Femur (tissue), 1 donor: ENCODE results near the gene MAP4K3.

ENCODE experiments used
- DNase-seq: peaks from one replicate; pipeline ENCODE4 v3.0.0-alpha.2; 2017

Gene MAP4K3

DNA sequence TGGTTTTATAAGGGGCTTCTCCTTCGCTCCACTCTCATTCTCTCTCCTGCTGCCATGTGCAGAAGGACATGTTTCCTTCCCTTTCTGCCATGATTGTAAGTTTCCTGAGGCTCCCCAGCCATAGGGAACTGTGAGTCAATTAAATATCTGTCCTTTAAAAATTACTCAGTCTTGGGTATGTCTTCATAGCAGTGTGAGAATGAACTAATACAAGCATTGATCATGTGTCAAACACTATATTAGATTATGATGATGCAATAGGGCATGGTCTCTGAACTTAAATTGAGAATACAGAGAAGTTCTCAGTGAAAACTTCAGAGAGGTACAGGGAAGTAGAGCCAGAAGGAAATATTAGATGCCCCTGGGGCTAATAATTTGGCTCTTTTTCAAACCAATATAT is 5.9 kb upstream of the MAP4K3 start:
- DNase-seq = no peak

DNA sequence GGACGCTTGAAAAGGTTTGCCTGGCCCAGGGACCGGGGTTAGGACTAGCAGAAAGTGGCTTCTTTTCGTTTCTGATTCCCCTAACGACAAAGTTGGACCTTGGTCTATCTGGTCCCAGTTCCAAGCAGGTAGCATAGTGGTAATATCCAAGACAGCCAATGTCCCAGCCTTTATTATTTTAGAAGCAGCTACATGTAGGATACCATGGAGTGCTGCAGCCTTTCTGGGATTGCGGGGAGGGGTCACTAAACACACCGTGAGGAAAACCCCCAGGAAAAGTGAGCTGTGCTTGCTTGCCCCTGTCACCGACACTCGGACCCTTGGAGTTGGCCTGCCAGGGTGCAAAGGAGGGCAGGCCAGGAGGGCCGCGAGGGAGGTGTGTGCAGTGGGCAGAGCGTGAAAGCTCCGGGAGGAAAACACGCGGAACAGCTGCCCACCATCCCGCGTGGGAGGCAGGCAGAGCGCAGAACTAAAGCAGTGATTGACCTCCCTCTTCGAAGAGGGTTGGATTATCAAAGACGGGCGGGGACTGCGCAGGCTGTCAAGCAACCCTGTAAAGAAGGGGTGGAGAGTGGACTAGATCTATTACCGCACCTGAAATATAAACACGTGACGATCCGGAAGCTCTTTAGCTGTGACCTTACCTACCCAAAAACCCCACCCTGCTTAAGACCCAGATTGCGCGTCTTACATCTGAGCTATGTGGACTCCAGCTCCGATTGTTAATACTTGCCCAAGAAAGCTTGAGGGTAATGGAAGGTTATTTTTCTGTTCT is 624 bp upstream of the MAP4K3 start:
- peak; percentile 44 for DNase-seq

DNA sequence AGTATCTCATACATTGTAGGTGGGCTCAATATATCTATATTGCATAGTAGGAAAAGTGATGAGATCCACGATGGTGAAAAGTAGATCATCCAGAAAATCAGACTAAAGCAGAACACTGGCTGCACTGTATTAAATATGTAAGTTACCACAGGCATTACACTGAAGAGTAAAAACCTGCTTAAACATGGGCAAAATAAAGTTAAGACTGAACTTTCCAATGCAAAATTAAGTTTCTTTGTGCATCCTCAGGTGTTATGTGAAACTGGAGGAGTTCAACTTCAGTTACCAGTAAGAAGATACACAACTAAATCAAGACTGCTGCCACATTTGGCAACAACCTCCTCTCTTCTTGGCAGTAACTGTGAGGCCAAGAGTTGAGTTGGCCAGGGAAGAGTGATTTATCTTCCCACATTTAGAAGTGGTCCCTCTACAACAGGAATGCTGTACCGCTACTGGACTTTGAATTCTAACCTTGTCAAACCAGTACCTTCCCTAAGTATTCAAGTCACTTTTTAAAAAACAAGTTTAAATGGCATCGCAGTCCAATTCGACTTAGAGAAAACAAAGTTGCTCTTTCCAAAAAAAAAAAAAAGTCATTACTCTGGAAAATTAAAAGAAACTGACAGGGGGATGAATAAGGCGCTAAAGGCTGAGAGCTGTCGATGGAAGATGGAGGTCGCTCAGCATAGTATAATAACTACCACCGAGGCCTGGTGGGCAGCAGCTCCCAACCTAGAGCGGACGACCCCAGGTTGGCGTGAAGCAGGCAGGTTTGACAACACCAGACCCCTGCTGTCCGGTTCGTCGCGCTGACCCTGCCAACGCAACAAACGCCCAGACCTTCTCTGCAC is 1.1 kb downstream of the MAP4K3 start:
- DNase-seq = peak; percentile 56

DNA sequence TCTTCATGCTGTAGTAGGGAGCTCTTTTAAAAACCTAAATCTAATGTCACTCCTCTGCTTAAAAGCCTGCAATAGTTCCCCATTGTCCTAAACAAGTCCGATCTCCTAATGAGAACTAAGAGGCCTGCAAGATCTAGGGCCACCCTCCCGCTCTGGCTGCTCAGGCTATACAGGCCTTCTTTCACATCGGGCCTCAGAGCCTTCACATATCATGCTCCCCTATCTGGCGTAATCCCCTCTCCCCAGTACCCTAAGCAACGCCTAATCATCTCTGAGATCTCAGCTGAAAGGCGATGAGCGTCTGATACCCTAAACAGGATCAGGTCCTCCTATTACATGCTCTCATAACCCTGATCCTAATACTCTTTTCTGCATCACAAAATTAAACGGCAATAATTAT is 1.9 kb downstream of the MAP4K3 start:
- DNase-seq = peak; percentile 23

DNA sequence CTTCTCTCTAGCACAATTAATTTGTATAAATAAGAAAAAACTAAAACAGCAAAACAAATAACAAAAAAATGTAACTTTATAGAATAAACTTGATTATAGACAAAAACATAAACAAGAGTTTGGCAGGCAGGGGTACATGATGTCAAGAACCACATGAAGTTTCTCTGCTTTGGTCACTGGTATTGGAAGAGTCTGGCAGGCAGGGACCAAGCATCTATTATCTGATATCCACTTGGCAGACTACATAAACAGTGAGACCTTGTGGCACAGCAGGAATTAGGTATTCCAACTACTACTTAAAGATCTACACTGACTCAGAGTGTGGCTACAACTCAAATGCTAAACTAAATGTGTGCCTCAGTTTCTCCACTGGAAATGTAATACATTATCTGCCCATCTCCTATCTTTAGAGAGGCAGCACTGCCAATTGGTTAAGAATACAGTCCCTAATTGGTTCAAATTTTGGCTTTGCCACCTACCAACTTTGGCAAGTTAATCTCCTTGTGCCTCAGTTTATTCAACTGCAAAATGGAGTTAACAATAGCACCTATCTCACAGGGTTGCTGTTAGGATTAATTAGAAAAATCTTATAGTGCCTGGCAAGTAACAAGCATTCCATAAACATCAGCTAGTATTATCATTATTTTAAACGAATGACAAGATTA is 2.7 kb downstream of the MAP4K3 start:
- no peak for DNase-seq

DNA sequence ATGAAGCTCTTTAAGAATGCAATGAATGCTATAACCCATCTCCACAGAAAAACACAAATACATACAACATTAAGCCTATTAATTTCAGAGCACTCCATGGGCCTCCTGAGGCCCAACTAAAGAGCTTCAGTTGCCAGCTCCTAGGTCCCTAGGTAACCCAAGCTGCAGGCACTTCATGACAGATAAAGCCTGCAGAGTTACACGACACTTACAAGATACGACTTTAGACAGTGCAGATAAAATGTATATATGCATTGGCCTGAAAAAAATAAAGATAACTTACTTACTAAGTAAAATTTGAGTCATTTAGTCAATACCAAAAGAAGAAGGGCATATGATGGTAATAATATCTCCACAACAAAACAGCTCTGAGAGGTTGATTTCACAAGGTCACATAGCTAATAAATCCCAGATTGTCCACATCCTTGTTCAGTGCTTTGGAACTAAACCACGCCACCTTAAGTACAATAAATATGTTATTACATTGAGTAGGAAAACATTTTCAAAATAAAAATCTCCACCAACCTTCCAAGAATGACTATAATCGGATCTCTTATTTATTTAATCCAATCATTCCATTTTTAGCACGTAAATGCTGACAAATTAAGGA is 3.4 kb downstream of the MAP4K3 start:
- DNase-seq = no peak

DNA sequence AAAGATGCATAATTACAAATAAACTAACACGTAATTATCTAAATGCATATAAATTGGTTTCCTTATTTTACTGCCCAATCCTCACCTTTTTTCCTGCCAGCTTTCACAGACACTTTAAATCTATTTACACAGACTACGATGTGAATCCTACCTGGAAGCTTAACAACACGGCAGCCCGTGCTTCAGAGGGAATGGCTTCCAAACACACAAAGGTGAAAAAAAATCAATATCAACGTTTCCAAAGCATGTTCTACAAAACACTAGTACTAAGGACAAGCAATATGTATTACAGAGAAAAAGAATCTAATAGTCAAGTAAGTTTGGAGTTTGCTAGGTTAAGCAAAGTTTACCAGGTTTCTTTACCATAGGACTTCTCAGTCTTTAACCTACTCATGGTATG is 4.4 kb downstream of the MAP4K3 start:
- DNase-seq = no peak

DNA sequence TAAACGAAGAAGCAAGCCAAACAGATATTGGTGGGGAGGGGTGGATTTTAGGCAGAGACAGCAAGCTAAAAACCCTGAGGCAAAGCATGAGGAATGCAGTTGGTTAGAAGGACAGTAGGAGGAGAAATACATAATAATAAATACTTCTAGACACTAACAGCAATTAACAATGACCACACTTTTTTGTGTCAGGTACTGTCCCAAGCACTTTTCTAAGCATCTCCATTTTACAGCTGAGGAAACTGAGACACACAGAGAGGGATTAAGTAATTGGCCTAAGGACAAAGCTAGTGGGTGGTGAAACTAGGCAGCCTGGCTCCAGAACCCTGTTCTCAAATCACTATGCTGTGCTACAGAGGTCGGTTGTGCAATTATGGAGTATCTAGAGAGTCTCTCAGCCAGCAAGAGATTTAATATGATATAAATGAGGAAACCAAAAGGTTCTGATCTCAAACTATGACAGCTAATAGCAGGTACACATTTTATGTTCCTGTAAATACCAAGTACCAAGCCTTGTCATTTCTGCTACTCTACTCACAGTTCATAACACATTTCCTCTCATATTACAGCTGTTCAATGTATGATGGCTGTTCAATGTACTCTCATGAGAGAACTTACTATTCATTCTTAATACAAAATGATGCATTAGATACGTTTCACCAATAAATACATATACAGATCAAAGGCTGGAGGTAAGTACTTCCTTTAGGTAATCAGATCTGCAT is 5.3 kb downstream of the MAP4K3 start:
- DNase-seq = no peak

DNA sequence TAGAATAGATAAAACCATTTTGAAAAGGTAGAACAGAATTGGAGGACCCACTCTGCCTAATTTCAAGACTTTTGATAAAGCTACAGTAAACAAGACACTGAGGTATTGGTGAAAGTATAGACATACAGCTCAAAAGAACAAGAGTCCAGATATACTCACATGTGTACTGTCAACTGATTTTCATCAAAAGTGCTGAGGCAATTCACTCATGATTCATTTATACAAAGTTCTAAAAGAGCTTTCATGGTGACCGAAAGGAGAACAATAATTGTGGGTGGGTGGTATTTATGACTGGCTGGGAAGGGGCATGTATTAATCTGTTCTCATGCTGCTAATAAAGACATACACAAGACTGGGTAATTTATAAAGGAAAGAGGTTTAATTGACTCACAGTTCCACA is 7.3 kb downstream of the MAP4K3 start:
- no peak for DNase-seq

DNA sequence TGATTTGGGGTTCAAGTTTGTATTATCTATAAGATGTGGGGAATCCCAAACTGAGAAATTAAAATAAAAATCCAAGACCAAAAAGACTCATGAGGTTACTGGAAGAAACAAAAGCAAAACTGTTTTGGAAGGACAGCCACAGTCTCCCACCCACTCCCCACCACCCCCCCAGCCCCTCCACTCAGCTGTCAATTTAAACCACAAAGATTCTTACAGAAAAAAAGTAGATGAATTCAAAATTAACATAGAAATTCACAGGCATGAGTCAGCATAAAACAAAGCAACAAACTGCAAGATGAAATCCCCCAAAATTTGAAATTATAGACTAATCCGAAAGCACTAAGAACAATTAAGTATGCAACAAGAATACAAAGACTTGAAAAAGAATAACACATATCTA is 12.1 kb downstream of the MAP4K3 start:
- no peak for DNase-seq

DNA sequence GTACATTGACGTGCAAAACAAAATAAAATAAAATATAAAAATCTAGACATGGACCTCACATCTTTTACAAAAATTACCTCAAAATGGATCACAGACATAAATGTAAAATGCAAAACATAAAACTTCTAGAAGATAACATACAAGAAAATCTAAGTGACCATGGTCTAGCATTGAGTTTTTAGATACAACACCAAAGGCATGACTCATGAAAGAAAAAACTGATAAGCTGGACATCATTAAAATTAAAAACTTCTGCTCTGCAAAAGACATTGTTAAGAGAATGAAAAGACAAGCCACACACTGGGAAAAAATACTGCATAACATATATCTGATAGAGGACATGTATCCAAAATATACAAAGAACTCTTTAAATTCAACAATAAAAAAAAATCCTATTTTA is 14.4 kb downstream of the MAP4K3 start:
- DNase-seq = no peak

DNA sequence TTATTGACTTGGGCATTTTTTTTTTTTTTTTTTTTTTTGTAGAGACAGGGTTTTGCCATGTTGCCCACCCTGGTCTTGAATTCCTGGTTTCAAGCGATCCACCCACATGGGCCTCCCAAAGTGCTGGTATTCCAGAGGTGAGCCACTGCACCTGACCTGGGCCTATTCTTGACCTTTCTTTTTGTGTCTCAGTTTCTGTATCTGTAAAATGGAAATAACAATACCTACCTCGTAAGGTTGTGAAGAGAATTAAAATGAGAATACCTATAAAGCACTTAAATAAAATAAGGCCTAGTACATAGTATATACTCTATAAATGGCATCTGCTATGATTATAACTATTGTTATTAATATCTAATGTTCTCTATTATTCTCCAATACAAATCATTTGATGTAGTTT is 15.7 kb downstream of the MAP4K3 start:
- no peak for DNase-seq

DNA sequence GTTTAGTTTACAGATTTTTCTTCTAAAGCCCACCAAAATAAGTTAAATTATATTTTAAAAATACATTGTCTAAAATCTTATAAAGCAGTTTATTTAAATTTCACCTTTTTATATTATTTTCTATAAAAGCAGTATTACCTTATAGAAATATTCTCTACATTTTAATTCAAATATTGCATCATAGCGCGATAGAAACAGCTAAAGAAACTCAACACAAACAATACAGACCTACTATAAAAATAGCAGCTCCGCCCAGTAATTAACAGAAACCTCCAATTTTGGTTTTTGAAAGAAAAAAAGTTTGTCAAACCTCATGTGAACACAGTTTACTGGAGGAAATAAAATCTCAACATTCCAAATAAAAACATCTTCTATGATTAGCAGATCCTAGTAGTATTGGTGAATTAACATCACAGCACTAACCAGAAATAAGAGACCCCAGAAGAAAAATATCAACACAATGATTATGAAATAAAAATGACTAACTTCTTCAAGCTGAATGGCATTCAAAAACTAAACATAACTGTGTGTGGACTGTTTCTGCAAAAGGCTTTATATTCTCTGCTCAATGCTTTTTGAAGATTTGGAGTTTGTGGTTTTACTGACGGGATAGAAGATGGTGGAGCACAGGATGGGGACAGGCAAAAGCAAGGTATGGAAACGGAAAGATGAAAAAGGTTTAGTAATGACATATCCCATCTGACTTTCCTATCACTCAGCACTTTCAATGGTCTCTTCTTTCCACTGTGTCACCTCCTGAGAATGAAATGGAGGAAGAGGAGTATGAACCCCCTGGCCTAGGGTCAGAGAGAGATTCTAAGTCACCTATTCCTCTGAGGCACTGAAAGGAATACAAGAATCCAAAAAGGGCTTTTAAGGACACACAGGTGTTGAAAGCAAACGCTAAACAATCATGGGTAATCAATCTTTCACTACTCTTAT is 17.5 kb downstream of the MAP4K3 start:
- no peak for DNase-seq

DNA sequence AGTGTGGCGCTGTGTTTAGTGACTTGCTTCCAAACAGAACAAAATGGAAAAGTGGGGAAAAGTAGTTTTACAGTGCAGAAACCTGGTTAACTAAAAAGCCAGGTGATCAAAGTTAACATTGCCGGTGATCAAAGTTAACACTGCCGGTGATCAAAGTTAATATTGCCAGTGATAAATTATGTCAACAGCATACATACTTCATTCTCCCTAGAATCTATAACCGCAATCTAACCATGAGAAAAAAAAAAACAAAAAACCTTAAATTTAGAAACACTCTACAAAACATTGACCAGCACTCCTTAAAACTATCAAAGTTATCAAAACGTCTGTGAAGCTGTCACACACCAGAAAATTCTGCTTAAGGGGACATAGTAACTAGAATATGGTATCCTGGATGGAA is 18.6 kb downstream of the MAP4K3 start:
- no peak for DNase-seq

DNA sequence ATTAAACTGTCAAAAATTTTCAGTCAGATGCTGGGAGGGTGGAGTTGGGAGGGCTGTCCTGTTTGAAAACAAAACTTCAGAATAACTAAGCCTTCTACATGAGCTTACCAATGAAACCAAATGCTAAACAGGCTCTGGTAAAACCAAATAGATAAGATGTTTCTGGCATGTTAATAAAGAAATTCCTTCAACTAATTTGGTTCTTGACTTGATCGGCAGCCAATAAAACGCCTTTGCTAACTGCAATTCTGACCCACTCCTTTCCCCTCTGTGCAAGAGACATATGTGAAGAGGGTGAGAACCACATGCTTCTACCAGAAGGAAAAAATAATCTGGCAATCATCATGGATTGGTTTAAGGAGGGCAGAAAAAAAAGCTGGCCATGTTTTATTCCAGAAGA is 20.9 kb downstream of the MAP4K3 start:
- DNase-seq = no peak

DNA sequence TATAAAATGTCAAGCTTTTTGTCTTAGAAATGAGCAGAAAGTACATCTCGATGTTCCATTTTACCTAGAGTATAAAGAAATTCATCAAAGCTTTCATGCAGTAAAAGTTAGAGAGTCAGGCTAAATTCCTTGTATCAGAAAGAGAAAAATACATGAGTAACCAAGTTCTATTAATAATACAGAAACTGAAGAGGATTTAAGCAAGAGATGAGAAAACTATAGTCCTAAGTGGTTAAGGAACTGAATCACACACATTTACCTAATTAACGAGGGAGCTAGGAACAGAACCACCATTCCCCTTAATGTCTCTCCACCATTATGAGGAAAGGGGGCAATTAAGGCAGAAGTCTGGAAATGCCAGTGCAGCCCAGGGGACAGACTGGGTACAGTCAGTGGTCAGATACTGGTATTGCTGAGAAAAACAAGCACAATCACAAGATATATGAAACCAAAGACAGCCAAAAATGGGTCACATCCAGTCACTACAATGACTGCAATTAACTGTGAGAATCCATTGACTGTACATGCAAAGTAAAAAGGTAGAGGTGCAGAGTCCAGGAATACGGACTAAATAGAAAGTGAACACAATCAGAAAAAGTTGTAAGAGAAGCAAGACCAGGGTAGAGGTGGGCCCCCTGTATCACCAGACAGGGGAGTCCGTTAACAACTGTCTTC is 23.9 kb downstream of the MAP4K3 start:
- no peak for DNase-seq

DNA sequence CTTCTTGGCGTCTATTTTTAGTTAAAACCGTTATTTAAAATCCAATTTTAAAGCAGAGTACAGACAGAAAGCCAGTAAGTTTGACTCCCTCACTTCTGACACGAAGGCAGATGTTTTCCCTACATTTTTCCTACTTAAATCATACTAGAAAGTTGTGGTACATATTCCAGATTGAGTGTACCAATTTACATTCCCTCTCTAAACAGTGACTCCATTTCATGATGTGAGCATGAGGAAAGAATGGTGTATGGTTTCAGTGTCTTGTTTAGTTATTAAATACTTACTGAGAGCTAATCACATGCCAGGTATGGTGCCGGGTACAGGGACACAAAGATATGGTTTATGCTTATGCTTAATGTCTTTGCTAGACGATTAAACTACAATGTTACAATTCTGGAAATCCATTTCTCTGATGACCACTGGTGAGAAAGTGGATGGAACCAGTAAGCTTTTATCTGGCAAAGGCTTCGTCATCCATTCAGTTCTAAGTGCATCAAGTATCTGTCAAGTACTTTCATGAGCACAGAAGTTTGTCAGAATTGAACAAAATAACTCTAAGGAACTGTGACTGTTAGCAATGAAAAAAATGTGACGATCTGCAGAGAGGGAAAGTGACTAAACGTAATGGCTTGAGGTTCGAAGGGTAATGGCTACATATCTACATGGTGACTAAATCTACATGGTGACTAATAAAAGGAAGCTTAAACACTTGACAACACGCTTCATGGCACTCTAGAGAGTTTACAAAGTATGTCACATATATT is 25.7 kb downstream of the MAP4K3 start:
- no peak for DNase-seq

DNA sequence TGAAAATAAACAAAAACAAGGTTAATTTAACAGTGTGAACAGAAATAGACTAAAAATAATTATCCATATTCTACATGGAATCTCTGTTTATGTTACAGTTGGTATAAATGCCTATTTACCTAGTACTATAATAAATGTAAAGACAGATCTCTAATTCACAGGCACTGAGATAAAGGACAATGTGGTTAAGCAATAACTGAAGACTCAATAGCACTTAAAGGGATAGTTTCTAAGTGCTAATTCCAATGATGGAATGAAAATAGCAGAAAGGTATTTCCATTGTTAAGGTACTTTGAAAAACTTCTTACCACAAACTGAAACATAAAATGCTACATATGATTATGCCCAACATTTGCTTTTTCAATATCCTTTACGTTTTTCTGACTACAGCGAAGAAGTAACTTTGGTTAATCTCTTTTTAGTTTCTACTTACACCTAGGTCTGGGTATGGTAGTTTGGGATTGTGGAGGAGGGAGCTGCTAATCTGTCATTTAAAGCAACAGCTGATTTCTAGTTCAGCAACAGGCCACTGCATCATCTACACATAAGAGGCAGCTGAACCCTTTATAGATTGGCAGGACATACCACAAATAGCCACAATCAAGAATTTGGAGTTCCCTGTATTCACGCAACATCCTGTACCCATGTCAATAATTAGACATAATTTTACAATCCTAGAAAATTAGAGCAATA is 27.2 kb downstream of the MAP4K3 start:
- no peak for DNase-seq

DNA sequence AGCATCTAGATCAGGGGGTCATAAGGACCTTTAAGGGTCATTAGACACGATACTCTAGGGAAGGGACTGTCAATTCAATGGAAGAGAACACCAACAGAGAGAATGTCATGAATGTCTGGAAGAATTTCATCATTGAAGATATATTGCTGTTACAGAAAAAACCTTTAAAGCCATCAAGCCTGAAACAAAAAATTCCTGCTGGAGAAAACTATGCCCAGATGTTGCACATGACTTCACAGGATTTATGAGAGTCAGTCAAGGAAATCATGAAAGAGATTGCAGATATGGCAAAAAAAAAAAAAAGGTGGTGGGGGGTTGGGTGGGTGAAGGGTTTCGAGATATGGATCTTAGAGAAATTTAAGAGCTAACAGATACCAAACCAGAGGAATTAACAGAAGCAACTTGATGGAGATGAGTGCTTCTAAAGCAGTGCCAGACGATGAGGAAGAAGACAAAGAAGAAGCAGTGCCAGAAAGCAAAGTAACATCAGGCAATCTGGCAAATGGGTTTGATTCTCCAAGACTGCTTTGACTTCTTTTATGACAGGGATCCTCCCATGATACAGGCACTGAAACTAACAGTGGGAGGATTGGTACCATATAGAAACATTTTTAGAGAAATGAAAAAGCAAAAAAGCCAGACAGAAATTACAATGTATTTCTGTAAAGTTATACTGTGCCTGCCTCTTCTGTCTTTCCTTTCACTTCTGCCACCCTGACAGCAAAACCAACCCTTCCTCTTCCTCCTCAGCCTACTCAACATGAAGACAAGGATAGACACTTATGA is 28.5 kb downstream of the MAP4K3 start:
- DNase-seq = no peak
